Sigmoid colon (tissue), 7 donors: Measurements from ENCODE around the gene CD93. TPM values are rescaled to one million over a fixed set of nuclear protein-coding genes. Genes with fewer than 3 reads are reported as not detected.

Source experiments
- DNase-seq: peaks from one replicate; pipeline ENCODE4 v3.0.0-alpha.2; 2019
- H3K27ac ChIP-seq, 4 donors: fragments of 200-600 bp; sonication (generic); one replicate each; pipeline ENCODE4 v1.5.1; 2016 to 2019; ENCODE audit warnings: mild to moderate bottlenecking in 1 of 4
- H3K27me3 ChIP-seq, 3 donors: fragments of 200-600 bp; sonication (generic); one replicate each; pipeline ENCODE4 v1.5.1; 2019; ENCODE audit warnings: mild to moderate bottlenecking in 1 of 3
- H3K36me3 ChIP-seq, 4 donors: fragments of 200-600 bp; sonication (generic); one replicate each; pipeline ENCODE4 v1.5.1; 2016 to 2019
- H3K4me1 ChIP-seq, 4 donors: fragments of 200-600 bp; sonication (generic); one replicate each; pipeline ENCODE4 v1.5.1; 2017 to 2019
- H3K4me3 ChIP-seq, 4 donors: fragments of 200-600 bp; sonication (generic); one replicate each; pipeline ENCODE4 v1.5.1; 2017 to 2019; ENCODE audit warnings: mild to moderate bottlenecking in 2 of 4, moderate library complexity in 1 of 4
- H3K9me3 ChIP-seq, 4 donors: fragments of 200-600 bp in 3 of 4; sonication (generic) in 3 of 4; one replicate each; pipeline versions ENCODE4 v1.5.1 to v1.6.1; 2013 to 2019
- CTCF ChIP-seq, 4 experiments: fragments of 450-650 bp in 3 of 4; fragments of 200-600 bp in 1 of 4; IDR thresholded peaks; one replicate each; pipeline ENCODE4 v1.5.1; 2016 to 2019; ENCODE audit warnings: antibody characterized with exemption in 4 of 4, mild to moderate bottlenecking in 3 of 4, moderate library complexity in 2 of 4
- EP300 ChIP-seq, 4 donors: sonication (generic); formaldehyde crosslinking; IDR thresholded peaks; one replicate each; pipeline ENCODE4 v1.6.1; 2017; ENCODE audit warnings: antibody characterized with exemption in 4 of 4
- POLR2A ChIP-seq, 2 donors: fragments of 450-650 bp; IDR thresholded peaks; one replicate each; pipeline ENCODE4 v1.6.1; 2016; ENCODE audit warnings: antibody characterized with exemption in 2 of 2, mild to moderate bottlenecking in 2 of 2, moderate library complexity in 2 of 2
- POLR2AphosphoS5 ChIP-seq, 4 donors: sonication (generic); formaldehyde crosslinking; IDR thresholded peaks; one replicate each; pipeline ENCODE4 v1.6.1; 2017; ENCODE audit warnings: antibody characterized with exemption in 4 of 4
- WGBS, 2 donors: extraction: QIAGEN DNeasy Blood & Tissue Kit; methylation state at CpG; one replicate each; pipeline ENCODE4 v1.1.7; 2013; 5-methylcytosine and 5-hydroxymethylcytosine counted together
- intact Hi-C: fragments of 100-400 bp; cut with DNase I; formaldehyde crosslinking; loops from one replicate; pipeline ENCODE4 v1.15.1; 2023
- polyA plus RNA-seq, 3 donors: library from polyadenylated mRNA; stranded (reverse); fragments of 200-250 nt; gene quantifications; one replicate each; pipeline ENCODE4 v1.2.3, GENCODE V29; 2013
- total RNA-seq, 4 donors: library from RNA; depleted of rRNA; stranded (reverse); fragments of >200 nt; gene quantifications; one replicate each; pipeline ENCODE4 v1.1.0, GENCODE V29; 2016
- donor health status: healthy with polysubstance abuse.
- donor health status: Bipolar disorder and iron deficiency.
- donor health status: healthy.

The CD93 gene
- total RNA-seq (10 to 100 TPM; 14.2 to 27.2 (median 17.7) TPM), polyA plus RNA-seq (10 to 100 TPM in 2 of 3 donors, 1 to 10 TPM in 1; 1.8 to 14.5 (median 10.6) TPM)

GRCh38 chr20:23086056-23086566 is at the start of gene CD93:
Gene CD93 (minus strand): TSS chr20:23086324. CDS start chr20:23086192, 132 bp downstream.
- H3K9me3 ChIP-seq, result no peaks in the 10 kb centered on the region
- intact Hi-C loops, result no loop called here
- TF ChIP-seq CTCF (IDR thresholded peaks at IDR 0.05) (no peak), POLR2AphosphoS5 (IDR thresholded peaks at IDR 0.05) (peak; percentile 39 to 70 (median 53)), POLR2A (IDR thresholded peaks at IDR 0.05) (peak; percentile 9 to 20)
- no peaks in the 10 kb centered on the region for H3K36me3 ChIP-seq
- H3K27me3 ChIP-seq, result peaks cover 0 to 5% (median 0%) of the 10 kb centered on the region in 3 donors
- peak within 1 kb of the TSS in 3 of 4 donors; percentile 21 to 38 (median 33) for H3K4me3 ChIP-seq
- WGBS, 2 donors, result 43 to 73% methylated on average over 28 of the region's 28 CpGs
- H3K27ac ChIP-seq, result peak within 1 kb of the TSS; percentile 62 to 84 (median 74)
- peaks cover 0 to 8% (median 2%) of the 10 kb centered on the region in 4 donors for H3K4me1 ChIP-seq
- DNase-seq, result no peak

- WGBS, 2 donors, result 83 to 84% methylated on average over 8 of the region's 8 CpGs
- H3K36me3 ChIP-seq, result no peaks in the 10 kb centered on the region
- no peaks in the 10 kb centered on the region for H3K27me3 ChIP-seq
- no peak overlapping the region for H3K4me3 ChIP-seq
- no peak for TF ChIP-seq CTCF (IDR thresholded peaks at IDR 0.05)
- no peak for TF ChIP-seq EP300 (IDR thresholded peaks at IDR 0.05)
- no peak for TF ChIP-seq POLR2AphosphoS5 (IDR thresholded peaks at IDR 0.05)
- no peak for TF ChIP-seq POLR2A (IDR thresholded peaks at IDR 0.05)
- intact Hi-C loops, result no loop called here
- no peaks in the 10 kb centered on the region for H3K4me1 ChIP-seq
- peak overlapping the region in 1 of 4 donors; percentile 55 for H3K27ac ChIP-seq
- H3K9me3 ChIP-seq, result no peaks in the 10 kb centered on the region
- DNase-seq, result peak; percentile 22
Observed at GRCh38 chr20:23133560-23133998, 47.5 kb upstream of the CD93 start.

- intact Hi-C loops, result no loop called here
- no peaks in the 10 kb centered on the region for H3K4me1 ChIP-seq
- no peak overlapping the region for H3K4me3 ChIP-seq
- no peaks in the 10 kb centered on the region for H3K27me3 ChIP-seq
- peak overlapping the region in 2 of 4 donors; percentile 25 to 55 for H3K27ac ChIP-seq
- TF ChIP-seq CTCF (IDR thresholded peaks at IDR 0.05) (no peak), POLR2AphosphoS5 (IDR thresholded peaks at IDR 0.05) (peak in 2 of 4 donors; percentile 6 to 57)
- H3K36me3 ChIP-seq, result no peaks in the 10 kb centered on the region
- WGBS, 2 donors, result 74 to 77% methylated on average over 7 of the region's 7 CpGs
- peak; percentile 61 for DNase-seq
- no peaks in the 10 kb centered on the region for H3K9me3 ChIP-seq
Observed at GRCh38 chr20:23132930-23133559, 46.9 kb upstream of the CD93 start.

- 62 to 77% methylated on average over 14 of the region's 14 CpGs for WGBS, 2 donors
- no peaks in the 10 kb centered on the region for H3K9me3 ChIP-seq
- peak overlapping the region in 2 of 4 donors; percentile 25 to 55 for H3K27ac ChIP-seq
- TF ChIP-seq POLR2A (IDR thresholded peaks at IDR 0.05) (no peak), EP300 (IDR thresholded peaks at IDR 0.05) (no peak), CTCF (IDR thresholded peaks at IDR 0.05) (no peak), POLR2AphosphoS5 (IDR thresholded peaks at IDR 0.05) (no peak)
- no peak overlapping the region for H3K4me3 ChIP-seq
- DNase-seq, result peak; percentile 44
- H3K27me3 ChIP-seq, result no peaks in the 10 kb centered on the region
- H3K36me3 ChIP-seq, result no peaks in the 10 kb centered on the region
- no peaks in the 10 kb centered on the region for H3K4me1 ChIP-seq
- intact Hi-C loops, result no loop called here
Observed at GRCh38 chr20:23132293-23132929, 46.3 kb upstream of the CD93 start.
